ENCODE measurements around the gene PRUNE2.

GRCh38 chr9:76883341-76883855 lies 22.5 kb downstream of the PRUNE2 start:
- no peak for TF ChIP-seq POLR2A (IDR thresholded peaks at IDR 0.05; ENCODE audit: low read depth)
- no peak for TF ChIP-seq EP300 (IDR thresholded peaks at IDR 0.05)
